Trophoblast cell (in vitro differentiated cells and primary cell): ENCODE data around the gene RNF144B.

Source experiments
- DNase-seq, 2 donors: peaks; one replicate each; pipeline ENCODE4 v3.0.0-alpha.2; 2016
- H2AFZ ChIP-seq: 2 replicates; pipeline ENCODE4 v1.6.1; 2013; ENCODE audit warnings: low read length, moderate library complexity, mild to moderate bottlenecking; ENCODE audit not compliant: insufficient read depth, poor library complexity
- H2AK5ac ChIP-seq: 2 replicates; pipeline ENCODE4 v1.6.1; 2013; ENCODE audit warnings: mild to moderate bottlenecking, low read length
- H2BK120ac ChIP-seq: 2 replicates; pipeline ENCODE4 v1.6.1; 2013; ENCODE audit warnings: low read length, mild to moderate bottlenecking, moderate library complexity; ENCODE audit not compliant: insufficient read depth, poor library complexity
- H2BK12ac ChIP-seq: 2 replicates; pipeline ENCODE4 v1.6.1; 2013; ENCODE audit warnings: mild to moderate bottlenecking, low read length, moderate library complexity
- H2BK5ac ChIP-seq: 2 replicates; pipeline ENCODE4 v1.6.1; 2013; ENCODE audit warnings: low read length, low read depth, moderate library complexity, mild to moderate bottlenecking; ENCODE audit not compliant: poor library complexity
- H3K14ac ChIP-seq: 2 replicates; pipeline ENCODE4 v1.6.1; 2013; ENCODE audit warnings: mild to moderate bottlenecking, low read length
- H3K18ac ChIP-seq: 2 replicates; pipeline ENCODE4 v1.6.1; 2013; ENCODE audit warnings: mild to moderate bottlenecking, low read length
- H3K23ac ChIP-seq: 2 replicates; pipeline ENCODE4 v1.6.1; 2013; ENCODE audit warnings: low read length
- H3K27ac ChIP-seq: 2 replicates; pipeline ENCODE4 v1.5.1; 2013; ENCODE audit warnings: low read depth, mild to moderate bottlenecking, inconsistent platforms, low read length, moderate library complexity
- H3K27me3 ChIP-seq: 2 replicates; pipeline ENCODE4 v1.6.1; 2013; ENCODE audit warnings: inconsistent platforms, mild to moderate bottlenecking, low read length, moderate library complexity; ENCODE audit not compliant: insufficient read depth
- H3K36me3 ChIP-seq, 2 experiments: 1 replicate in 1 of 2; 2 replicates in 1 of 2; pipeline ENCODE4 v1.6.1; 2013; ENCODE audit warnings: low read length in 2 of 2, mild to moderate bottlenecking in 2 of 2, moderate library complexity in 1 of 2; ENCODE audit not compliant: insufficient read depth in 2 of 2, control insufficient read depth in 1 of 2
- H3K4ac ChIP-seq: 2 replicates; pipeline ENCODE4 v1.6.1; 2013; ENCODE audit warnings: low read depth, mild to moderate bottlenecking, low read length, moderate library complexity
- H3K4me1 ChIP-seq, 2 experiments: 1 replicate in 1 of 2; 2 replicates in 1 of 2; pipeline ENCODE4 v1.6.1; 2013; ENCODE audit warnings: low read length in 2 of 2, mild to moderate bottlenecking in 2 of 2, moderate library complexity in 1 of 2; ENCODE audit not compliant: insufficient read depth in 2 of 2, control insufficient read depth in 1 of 2
- H3K4me2 ChIP-seq: 2 replicates; pipeline ENCODE4 v1.6.1; 2013; ENCODE audit warnings: inconsistent platforms, mild to moderate bottlenecking, low read length, moderate library complexity
- H3K4me3 ChIP-seq: 2 replicates; pipeline ENCODE4 v1.5.1; 2013; ENCODE audit warnings: mild to moderate bottlenecking, low read depth, low read length, inconsistent platforms
- H3K79me1 ChIP-seq: one replicate; pipeline ENCODE4 v1.6.1; 2013; ENCODE audit warnings: low read length
- H3K79me2 ChIP-seq: 2 replicates; pipeline ENCODE4 v1.6.1; 2013; ENCODE audit warnings: low read length, mild to moderate bottlenecking; ENCODE audit not compliant: control insufficient read depth, insufficient read depth, poor library complexity
- H3K9ac ChIP-seq: 2 replicates; pipeline ENCODE4 v1.6.1; 2013; ENCODE audit warnings: mild to moderate bottlenecking, low read length
- H3K9me3 ChIP-seq: 2 replicates; pipeline ENCODE4 v1.6.1; 2013; ENCODE audit warnings: low read depth, mild to moderate bottlenecking, control low read depth, inconsistent platforms, low read length; ENCODE audit not compliant: insufficient read depth
- H4K12ac ChIP-seq: 2 replicates; pipeline ENCODE4 v1.6.1; 2013; ENCODE audit warnings: low read depth, mild to moderate bottlenecking, low read length, moderate library complexity
- H4K8ac ChIP-seq: 2 replicates; pipeline ENCODE4 v1.6.1; 2013; ENCODE audit warnings: low read depth, mild to moderate bottlenecking, low read length, moderate library complexity
- H4K91ac ChIP-seq: one replicate; pipeline ENCODE4 v1.6.1; 2013; ENCODE audit warnings: low read depth, mild to moderate bottlenecking, low read length, moderate library complexity
- WGBS: extraction: QIAGEN DNeasy Blood & Tissue Kit; methylation state at CpG from one replicate; pipeline ENCODE4 v1.1.7; 2013; ENCODE audit warnings: missing lambda C conversion rate; ENCODE audit not compliant: insufficient read length, insufficient coverage; ENCODE audit errors: extremely low coverage; 5-methylcytosine and 5-hydroxymethylcytosine counted together

RNF144B gene

DNA sequence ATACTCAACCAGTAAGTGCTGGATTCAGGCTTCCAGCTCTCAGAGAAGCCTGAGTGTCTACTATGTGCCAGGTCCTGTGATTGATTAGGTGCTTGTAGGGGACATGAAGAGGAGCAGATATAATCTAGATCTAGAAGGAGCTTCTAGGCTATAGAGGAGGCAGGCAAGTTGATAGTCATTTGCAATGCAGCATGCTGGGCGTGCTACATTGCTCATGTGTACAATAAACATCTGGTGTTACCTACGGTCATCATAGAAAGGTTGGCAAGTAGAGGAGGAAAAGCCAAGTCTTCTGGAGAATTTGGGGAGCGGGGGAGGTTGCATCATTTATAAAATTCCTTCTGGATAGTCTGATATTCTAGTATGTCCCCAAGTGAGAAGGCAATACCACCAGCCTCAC is 33.2 kb downstream of the RNF144B start:
- Histone ChIP-seq H4K91ac (no peak overlapping the region), H3K4me2 (no peak overlapping the region), H3K4me3 (no peak overlapping the region), H2BK12ac (no peak overlapping the region), H2AFZ (no peak overlapping the region), H3K79me2 (no peaks in the 10 kb centered on the region), H3K9me3 (no peaks in the 10 kb centered on the region), H3K23ac (no peak overlapping the region), H3K18ac (no peak overlapping the region), H4K8ac (no peak overlapping the region), H4K12ac (no peak overlapping the region), H2BK5ac (no peak overlapping the region), H3K36me3 (no peaks in the 10 kb centered on the region), H2AK5ac (no peak overlapping the region), H3K4ac (no peak overlapping the region), H3K79me1 (no peaks in the 10 kb centered on the region), H3K14ac (no peak overlapping the region), H2BK120ac (no peak overlapping the region), H3K4me1 (no peaks in the 10 kb centered on the region), H3K27me3 (no peaks in the 10 kb centered on the region), H3K27ac (no peak overlapping the region), H3K9ac (no peak overlapping the region)
- no CpG with 5 or more reads among the region's 3 CpGs for WGBS
- no peak for DNase-seq

DNA sequence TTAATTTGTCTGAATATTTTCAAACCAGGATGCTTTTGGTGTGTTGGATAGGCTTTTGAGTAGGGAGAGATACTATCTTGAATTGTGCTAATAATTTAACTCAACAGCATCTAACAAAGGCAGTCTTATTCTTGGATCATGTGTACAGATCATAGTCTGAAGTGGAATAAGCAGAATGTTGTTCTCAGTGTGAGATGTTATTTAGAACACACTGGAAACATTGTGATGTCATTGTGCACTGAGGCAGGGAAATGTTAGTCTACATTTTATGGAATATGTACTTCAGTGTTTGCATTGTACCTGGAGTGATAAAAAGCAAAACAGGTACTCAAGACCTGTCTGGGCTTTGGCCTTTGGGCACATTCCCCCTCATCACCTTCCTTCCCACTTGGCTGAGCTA is 35.0 kb downstream of the RNF144B start:
- Histone ChIP-seq H3K27ac (no peak overlapping the region), H2BK120ac (no peak overlapping the region), H2AK5ac (no peak overlapping the region), H3K18ac (no peak overlapping the region), H3K23ac (no peak overlapping the region), H4K8ac (no peak overlapping the region), H3K27me3 (no peaks in the 10 kb centered on the region), H3K36me3 (no peaks in the 10 kb centered on the region), H2AFZ (no peak overlapping the region), H3K4me2 (no peak overlapping the region), H4K12ac (no peak overlapping the region), H3K9me3 (no peaks in the 10 kb centered on the region), H3K4me3 (no peak overlapping the region), H3K79me2 (no peaks in the 10 kb centered on the region), H3K14ac (no peak overlapping the region), H3K79me1 (no peaks in the 10 kb centered on the region), H3K9ac (no peak overlapping the region), H2BK12ac (no peak overlapping the region), H3K4ac (no peak overlapping the region), H4K91ac (no peak overlapping the region), H3K4me1 (no peaks in the 10 kb centered on the region), H2BK5ac (no peak overlapping the region)
- no peak for DNase-seq

DNA sequence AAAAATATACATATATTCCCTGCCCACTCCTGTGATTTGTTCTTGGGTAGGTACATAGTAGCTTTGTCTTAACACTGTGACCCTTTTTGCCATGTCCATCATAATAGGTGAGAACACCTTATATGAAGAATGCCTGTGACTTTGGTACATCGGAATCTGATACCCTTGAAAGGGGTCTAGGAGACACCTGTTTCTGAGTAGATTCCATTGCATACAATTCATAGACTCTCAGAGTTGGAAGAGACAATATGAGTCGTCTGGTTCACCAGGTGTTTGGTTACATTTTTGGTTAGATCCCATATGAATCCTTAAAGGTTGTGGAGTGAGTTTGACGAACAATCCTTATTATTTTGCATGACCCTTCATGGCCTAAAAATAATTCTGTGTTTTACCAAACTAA is 36.3 kb downstream of the RNF144B start:
- no peak overlapping the region for H3K4me2 ChIP-seq
- H3K18ac ChIP-seq = no peak overlapping the region
- no peak overlapping the region for H3K9ac ChIP-seq
- DNase-seq = no peak
- H2BK120ac ChIP-seq = no peak overlapping the region
- H2BK12ac ChIP-seq = no peak overlapping the region
- no peak overlapping the region for H3K14ac ChIP-seq
- no peak overlapping the region for H4K91ac ChIP-seq
- H3K79me1 ChIP-seq = no peaks in the 10 kb centered on the region
- no peak overlapping the region for H2AFZ ChIP-seq
- no peak overlapping the region for H4K8ac ChIP-seq
- no CpG with 5 or more reads among the region's 3 CpGs for WGBS
- H3K27me3 ChIP-seq = no peaks in the 10 kb centered on the region
- H2BK5ac ChIP-seq = no peak overlapping the region
- no peak overlapping the region for H4K12ac ChIP-seq
- no peaks in the 10 kb centered on the region for H3K4me1 ChIP-seq
- no peak overlapping the region for H3K4ac ChIP-seq
- H3K79me2 ChIP-seq = no peaks in the 10 kb centered on the region
- H3K4me3 ChIP-seq = no peak overlapping the region
- H3K23ac ChIP-seq = no peak overlapping the region
- no peaks in the 10 kb centered on the region for H3K9me3 ChIP-seq
- no peak overlapping the region for H2AK5ac ChIP-seq
- no peak overlapping the region for H3K27ac ChIP-seq
- no peaks in the 10 kb centered on the region for H3K36me3 ChIP-seq

DNA sequence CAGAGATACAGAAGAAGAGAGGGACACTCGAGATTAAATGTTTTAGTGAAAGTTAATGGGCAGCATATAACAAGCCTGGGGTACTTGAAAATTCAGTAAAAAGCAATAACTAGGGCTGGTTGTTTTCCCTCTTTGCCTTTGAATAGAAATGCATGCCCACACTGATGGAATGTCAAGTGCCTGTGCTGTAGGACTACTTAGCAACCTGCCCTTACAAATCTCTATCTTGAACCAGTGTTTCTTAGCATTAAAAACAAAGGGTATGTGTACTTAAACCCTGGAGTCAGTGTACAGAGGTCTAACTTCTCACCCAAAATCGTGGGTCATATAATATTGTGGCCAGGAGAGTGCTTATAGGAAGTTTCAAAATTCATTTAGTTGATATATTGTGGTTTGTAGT is 37.1 kb downstream of the RNF144B start:
- Histone ChIP-seq H4K91ac (no peak overlapping the region), H3K9ac (no peak overlapping the region), H3K79me2 (no peaks in the 10 kb centered on the region), H3K4me1 (no peaks in the 10 kb centered on the region), H3K4me3 (no peak overlapping the region), H2AFZ (no peak overlapping the region), H3K36me3 (no peaks in the 10 kb centered on the region), H2BK12ac (no peak overlapping the region), H3K9me3 (no peaks in the 10 kb centered on the region), H3K14ac (no peak overlapping the region), H2BK120ac (no peak overlapping the region), H3K4ac (no peak overlapping the region), H4K12ac (no peak overlapping the region), H3K79me1 (no peaks in the 10 kb centered on the region), H3K18ac (no peak overlapping the region), H2AK5ac (no peak overlapping the region), H3K27me3 (no peaks in the 10 kb centered on the region), H3K4me2 (no peak overlapping the region), H4K8ac (no peak overlapping the region), H2BK5ac (no peak overlapping the region), H3K27ac (no peak overlapping the region), H3K23ac (no peak overlapping the region)
- no CpG with 5 or more reads among the region's 2 CpGs for WGBS
- DNase-seq = no peak

DNA sequence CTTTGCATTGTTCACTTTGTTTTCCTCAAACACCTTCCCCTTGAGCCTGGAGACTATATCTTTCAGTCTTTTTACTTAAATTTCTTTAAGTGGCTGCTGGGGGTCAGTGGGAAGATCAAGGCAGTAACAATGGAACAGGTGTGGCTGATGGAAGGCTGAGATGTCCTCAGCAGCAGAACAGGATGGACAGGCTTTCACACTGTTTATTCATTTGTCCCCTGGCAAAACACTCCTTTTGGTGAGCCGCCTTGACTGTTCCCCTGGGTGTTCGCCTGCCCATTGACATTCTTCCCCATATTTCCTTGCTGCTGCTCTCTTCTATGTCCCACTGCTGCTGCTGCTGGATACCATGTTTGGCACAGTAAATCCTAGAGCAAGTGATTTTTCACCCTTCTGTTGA is 38.1 kb downstream of the RNF144B start:
- no peak overlapping the region for H4K91ac ChIP-seq
- no peak overlapping the region for H4K8ac ChIP-seq
- no peak overlapping the region for H2AK5ac ChIP-seq
- H3K36me3 ChIP-seq = no peaks in the 10 kb centered on the region
- H3K4me3 ChIP-seq = no peak overlapping the region
- no peak overlapping the region for H2BK12ac ChIP-seq
- H3K4ac ChIP-seq = no peak overlapping the region
- no peak overlapping the region for H3K4me2 ChIP-seq
- H3K14ac ChIP-seq = no peak overlapping the region
- WGBS = no CpG with 5 or more reads among the region's 2 CpGs
- H3K27me3 ChIP-seq = no peaks in the 10 kb centered on the region
- no peak overlapping the region for H2BK5ac ChIP-seq
- no peaks in the 10 kb centered on the region for H3K9me3 ChIP-seq
- H4K12ac ChIP-seq = no peak overlapping the region
- no peak overlapping the region for H3K27ac ChIP-seq
- no peaks in the 10 kb centered on the region for H3K79me1 ChIP-seq
- no peaks in the 10 kb centered on the region for H3K4me1 ChIP-seq
- no peak overlapping the region for H2AFZ ChIP-seq
- no peak overlapping the region for H3K18ac ChIP-seq
- H3K79me2 ChIP-seq = no peaks in the 10 kb centered on the region
- H3K23ac ChIP-seq = no peak overlapping the region
- DNase-seq = peak; percentile 70 to 79
- H2BK120ac ChIP-seq = no peak overlapping the region
- no peak overlapping the region for H3K9ac ChIP-seq
